CD14-positive monocyte (primary cell): ENCODE measurements around the gene SOD3. TPM values are rescaled to one million over a fixed set of nuclear protein-coding genes. Genes with fewer than 3 reads are reported as not detected.

Experiments
- DNase-seq, 3 donors: peaks; one replicate each; pipeline ENCODE4 v3.0.0-alpha.2; 2011 to 2022
- H2AFZ ChIP-seq: 2 replicates; pipeline ENCODE4 v1.6.0; 2012; ENCODE audit warnings: mild to moderate bottlenecking, low read depth, low read length, inconsistent platforms; ENCODE audit not compliant: insufficient read depth, poor library complexity, severe bottlenecking
- H3K27ac ChIP-seq, 2 donors: 1 replicate in 1 of 2; 2 replicates in 1 of 2; pipeline ENCODE4 v1.5.1; 2012 to 2013; ENCODE audit warnings: low read length in 2 of 2, control low read depth in 1 of 2, inconsistent platforms in 1 of 2, low read depth in 1 of 2, mild to moderate bottlenecking in 1 of 2
- H3K27me3 ChIP-seq, 2 donors: one replicate each; pipeline versions ENCODE4 v1.6.0 to v1.6.1; 2011 to 2013; ENCODE audit warnings: low read length in 2 of 2; ENCODE audit not compliant: control insufficient read depth in 2 of 2, insufficient read depth in 2 of 2
- H3K36me3 ChIP-seq, 2 donors: replicated peaks in 1 of 2; 1 replicate in 1 of 2; 2 replicates in 1 of 2; pipeline versions ENCODE4 v1.5.1 to v1.6.1; 2012 to 2013; ENCODE audit warnings: low read length in 2 of 2, control low read depth in 1 of 2, inconsistent platforms in 1 of 2, mild to moderate bottlenecking in 1 of 2; ENCODE audit not compliant: insufficient read depth in 2 of 2, control insufficient read depth in 1 of 2
- H3K4me1 ChIP-seq, 2 donors: 1 replicate in 1 of 2; 2 replicates in 1 of 2; pipeline versions ENCODE4 v1.5.1 to v1.6.1; 2012 to 2013; ENCODE audit warnings: low read length in 2 of 2, control low read depth in 1 of 2, inconsistent platforms in 1 of 2, mild to moderate bottlenecking in 1 of 2, moderate library complexity in 1 of 2; ENCODE audit not compliant: insufficient read depth in 2 of 2, control insufficient read depth in 1 of 2
- H3K4me2 ChIP-seq: replicated peaks from 2 replicates; pipeline ENCODE3; 2012; ENCODE audit warnings: low read length, moderate library complexity, mild to moderate bottlenecking; ENCODE audit not compliant: poor library complexity, severe bottlenecking; ENCODE audit errors: extremely low read depth
- H3K4me3 ChIP-seq, 3 experiments: fragments of 200-600 bp in 1 of 3; sonication (generic) in 1 of 3; replicated peaks in 1 of 3; 1 replicate in 2 of 3; 2 replicates in 1 of 3; pipeline ENCODE4 v1.5.1; 2011 to 2013; ENCODE audit warnings: low read length in 3 of 3, mild to moderate bottlenecking in 3 of 3, control low read depth in 2 of 3, low read depth in 2 of 3, inconsistent platforms in 1 of 3, moderate library complexity in 1 of 3
- H3K79me2 ChIP-seq: 2 replicates; pipeline ENCODE4 v1.6.0; 2012; ENCODE audit warnings: mild to moderate bottlenecking, control low read depth, inconsistent platforms, low read length, moderate library complexity; ENCODE audit not compliant: insufficient read depth
- H3K9ac ChIP-seq: 2 replicates; pipeline ENCODE4 v1.6.0; 2017; ENCODE audit warnings: low read length, mild to moderate bottlenecking; ENCODE audit not compliant: insufficient read depth, poor library complexity, severe bottlenecking
- H3K9me3 ChIP-seq, 2 donors: replicated peaks in 1 of 2; 1 replicate in 1 of 2; 2 replicates in 1 of 2; pipeline versions ENCODE4 v1.5.1 to v1.6.1; 2012 to 2013; ENCODE audit warnings: low read length in 2 of 2, control low read depth in 1 of 2; ENCODE audit not compliant: control insufficient read depth in 1 of 2, insufficient read depth in 1 of 2
- H4K20me1 ChIP-seq: 2 replicates; pipeline ENCODE4 v1.6.0; 2012; ENCODE audit warnings: mild to moderate bottlenecking, low read length, control low read depth, moderate library complexity; ENCODE audit not compliant: insufficient read depth
- H3K27ac Mint-ChIP-seq, 7 donors: one replicate each; pipeline ENCODE4 v1.8.0; 2020; ENCODE audit warnings: mild to moderate bottlenecking in 7 of 7, mixed read lengths in 7 of 7, moderate library complexity in 6 of 7, inconsistent platforms in 2 of 7
- H3K27me3 Mint-ChIP-seq, 3 donors: one replicate each; pipeline ENCODE4 v1.8.0; 2021 to 2022; ENCODE audit warnings: low read depth in 3 of 3, mild to moderate bottlenecking in 3 of 3, mixed read lengths in 3 of 3, moderate library complexity in 3 of 3, inconsistent platforms in 1 of 3
- H3K36me3 Mint-ChIP-seq, 2 donors: one replicate each; pipeline ENCODE4 v1.8.0; 2020; ENCODE audit warnings: mixed read lengths in 2 of 2, inconsistent platforms in 1 of 2, mild to moderate bottlenecking in 1 of 2
- H3K4me1 Mint-ChIP-seq: one replicate; pipeline ENCODE4 v1.8.0; 2020; ENCODE audit warnings: mild to moderate bottlenecking, mixed read lengths
- H3K4me3 Mint-ChIP-seq, 2 donors: one replicate each; pipeline ENCODE4 v1.8.0; 2020; ENCODE audit warnings: mild to moderate bottlenecking in 2 of 2, mixed read lengths in 2 of 2, moderate library complexity in 1 of 2
- H3K9me3 Mint-ChIP-seq, 7 donors: one replicate each; pipeline ENCODE4 v1.8.0; 2020 to 2022; ENCODE audit warnings: mixed read lengths in 7 of 7, mild to moderate bottlenecking in 6 of 7, moderate library complexity in 6 of 7, inconsistent platforms in 2 of 7
- CTCF ChIP-seq: fragments of 200-600 bp; IDR thresholded peaks from one replicate; pipeline ENCODE4 v1.8.0; 2022; ENCODE audit warnings: antibody characterized with exemption, mild to moderate bottlenecking
- WGBS: methylation state at CpG from one replicate; pipeline ENCODE4 v1.1.5; 2013; ENCODE audit warnings: missing lambda C conversion rate; ENCODE audit not compliant: insufficient coverage; 5-methylcytosine and 5-hydroxymethylcytosine counted together
- intact Hi-C, 2 donors: fragments of 100-400 bp; cut with micrococcal nuclease; formaldehyde crosslinking; loops; one replicate each; pipeline versions ENCODE4 v1.15.0 to v1.15.1; 2023
- polyA plus RNA-seq, 3 donors: library from polyadenylated mRNA; depleted of rRNA in 1 of 3; unstranded in 2 of 3; stranded (reverse) in 1 of 3; fragments of 300-500 nt in 2 of 3; fragments of >200 nt in 1 of 3; fragmentation: Illumina TruSeq in 2 of 3; gene quantifications; 1 replicate in 2 of 3; 2 replicates in 1 of 3; pipeline ENCODE4 v1.2.3, GENCODE V29; 2012 to 2021

SOD3 gene
- polyA plus RNA-seq, 3 donors = not detected

- H4K20me1 ChIP-seq = no peaks in the 10 kb centered on the region
- no peak overlapping the region for H3K9ac ChIP-seq
- WGBS = 100% methylated on average over 1 of the region's 3 CpGs
- H3K27ac Mint-ChIP-seq = no peak overlapping the region
- no peaks in the 10 kb centered on the region for H3K36me3 Mint-ChIP-seq
- H3K27me3 ChIP-seq = peaks cover 0 to 2% of the 10 kb centered on the region in 2 donors
- H3K4me1 ChIP-seq = peaks cover 11 to 14% of the 10 kb centered on the region in 2 donors
- peaks cover 4 to 13% (median 8%) of the 10 kb centered on the region in 7 donors for H3K9me3 Mint-ChIP-seq
- no peak overlapping the region for H3K4me3 ChIP-seq
- peaks cover 15% of the 10 kb centered on the region for H3K4me1 Mint-ChIP-seq
- H3K27ac ChIP-seq = no peak overlapping the region
- no peaks in the 10 kb centered on the region for H3K36me3 ChIP-seq
- no peak overlapping the region for H3K4me2 ChIP-seq
- H3K4me3 Mint-ChIP-seq = peak overlapping the region in 1 of 2 donors; percentile 12
- H2AFZ ChIP-seq = no peak overlapping the region
- H3K27me3 Mint-ChIP-seq = peaks cover 0 to 12% (median 2%) of the 10 kb centered on the region in 3 donors
- no peaks in the 10 kb centered on the region for H3K79me2 ChIP-seq
- intact Hi-C loops = no loop called here
- no peak for DNase-seq
- H3K9me3 ChIP-seq = peaks cover 0 to 7% of the 10 kb centered on the region in 2 donors
- no peak for TF ChIP-seq CTCF
Measured at GRCh38 chr4:24783506-24783905, 11.9 kb upstream of the SOD3 start.

DNA sequence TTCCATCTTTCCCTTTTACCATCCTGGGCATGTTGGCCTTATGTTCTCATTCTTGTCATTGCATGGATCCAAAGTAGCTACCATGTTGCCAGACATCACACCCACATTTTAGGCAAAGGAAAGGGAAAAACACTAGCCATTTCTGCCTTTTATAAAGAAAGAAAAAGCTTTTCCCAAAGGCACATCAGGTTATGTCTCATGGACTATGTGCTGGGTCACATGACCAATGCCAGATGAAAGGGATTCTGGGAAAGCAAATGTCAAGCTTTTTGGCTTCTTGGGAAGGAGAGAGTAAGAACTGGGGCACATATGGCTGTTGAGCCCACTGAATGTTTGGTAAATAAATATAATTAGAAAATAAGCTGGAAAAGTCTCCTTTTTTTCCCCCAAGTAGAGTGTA lies 4.3 kb upstream of the SOD3 start:
- Histone ChIP-seq H3K79me2 (no peaks in the 10 kb centered on the region), H2AFZ (no peak overlapping the region), H3K4me1 (peaks cover 18% of the 10 kb centered on the region in 2 donors), H3K4me2 (no peak overlapping the region), H3K9ac (no peak overlapping the region), H3K27me3 (no peaks in the 10 kb centered on the region), H3K36me3 (no peaks in the 10 kb centered on the region), H3K4me3 (no peak overlapping the region), H4K20me1 (no peaks in the 10 kb centered on the region), H3K9me3 (peaks cover 0 to 2% of the 10 kb centered on the region in 2 donors), H3K27ac (no peak overlapping the region)
- H3K9me3 Mint-ChIP-seq = peaks cover 3 to 14% (median 11%) of the 10 kb centered on the region in 7 donors
- no peak for DNase-seq
- no peak overlapping the region for H3K27ac Mint-ChIP-seq
- H3K4me3 Mint-ChIP-seq = no peak overlapping the region
- H3K36me3 Mint-ChIP-seq = no peaks in the 10 kb centered on the region
- TF ChIP-seq CTCF = no peak
- intact Hi-C loops = no loop called here
- H3K27me3 Mint-ChIP-seq = peaks cover 0 to 8% (median 4%) of the 10 kb centered on the region in 3 donors
- peaks cover 23% of the 10 kb centered on the region for H3K4me1 Mint-ChIP-seq
